B cell (primary cell): ENCODE results near the gene TTC21A.

ENCODE experiments used
- CTCF ChIP-seq: fragments of 200-600 bp; IDR thresholded peaks from one replicate; pipeline ENCODE4 v1.8.0; 2022; ENCODE audit warnings: antibody characterized with exemption, mild to moderate bottlenecking
- EZH2 ChIP-seq: IDR thresholded peaks from 2 replicates; pipeline ENCODE4 v1.6.1; 2012; ENCODE audit warnings: borderline replicate concordance, low read depth, mild to moderate bottlenecking, moderate library complexity, low read length; ENCODE audit not compliant: insufficient read depth, poor library complexity, severe bottlenecking

- no peak for TF ChIP-seq CTCF
- no peak for TF ChIP-seq EZH2
Observed at GRCh38 chr3:39141171-39141995, 33.9 kb downstream of the TTC21A start.
